Measurements from ENCODE around the gene FGD5. TPM values are rescaled to one million over a fixed set of nuclear protein-coding genes. Genes with fewer than 3 reads are reported as not detected.

The FGD5 gene
- polyA plus RNA-seq, 3 donors = 0.03 TPM; not detected in 2

DNA sequence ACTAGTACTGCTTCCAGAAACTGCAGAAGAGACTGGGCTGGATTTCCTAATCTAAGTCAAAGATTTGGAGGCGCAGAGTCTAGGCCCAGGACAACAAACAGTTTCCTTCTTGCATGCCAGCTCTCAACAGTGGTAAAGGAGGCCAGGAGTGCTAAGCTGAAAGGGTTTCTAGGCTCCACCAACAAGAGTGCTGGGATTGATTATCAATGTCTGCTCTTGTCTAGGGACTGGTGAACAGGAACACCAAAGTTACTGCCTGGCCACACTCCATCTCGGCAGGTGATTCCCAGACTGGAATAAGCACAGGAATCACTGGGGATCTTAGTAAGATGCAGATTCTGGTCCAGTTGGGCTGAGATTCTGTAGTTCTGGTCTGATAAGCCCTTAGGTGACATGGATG, 22.8 kb upstream of the FGD5 start:
- intact Hi-C loops (cut with micrococcal nuclease) = loop anchor here in 1 of 2 donors (10.0 kb wide), 1 partner anchor 129 kb away; no protein-coding TSS in a partner anchor

DNA sequence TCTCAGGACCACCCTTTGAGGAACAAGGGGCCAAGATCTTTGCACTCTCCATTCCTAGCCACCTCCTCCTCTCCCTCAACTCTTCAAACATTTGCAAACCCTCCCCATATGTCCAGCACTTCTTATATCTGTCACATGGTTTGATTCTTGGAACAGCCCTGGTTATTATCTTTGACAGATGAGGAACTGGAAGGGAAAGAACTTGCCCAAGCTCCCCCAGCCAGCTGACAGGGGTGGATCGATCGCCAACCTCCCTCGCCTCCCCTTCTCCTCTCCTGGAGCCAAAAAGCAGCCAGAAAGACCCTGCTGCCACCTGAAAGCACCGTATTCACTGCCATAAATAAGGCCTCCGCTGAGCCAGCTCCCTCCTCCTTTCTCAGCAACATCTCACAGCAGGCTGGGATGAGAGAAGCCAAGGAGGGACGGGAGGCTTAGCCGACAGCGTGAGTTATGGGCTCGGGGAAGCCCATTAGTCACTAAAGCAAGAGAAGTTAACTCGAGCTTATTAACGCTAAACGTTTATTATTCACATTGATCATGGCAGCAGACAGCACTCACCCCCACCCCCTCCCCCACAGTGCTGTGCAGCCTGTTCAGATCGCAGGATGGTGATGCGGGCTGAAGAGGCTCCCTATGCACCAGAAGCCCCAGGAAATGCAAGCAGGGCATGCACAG, 22.2 kb upstream of the FGD5 start:
- DNase-seq = no peak
- TF ChIP-seq, protein P1, sequence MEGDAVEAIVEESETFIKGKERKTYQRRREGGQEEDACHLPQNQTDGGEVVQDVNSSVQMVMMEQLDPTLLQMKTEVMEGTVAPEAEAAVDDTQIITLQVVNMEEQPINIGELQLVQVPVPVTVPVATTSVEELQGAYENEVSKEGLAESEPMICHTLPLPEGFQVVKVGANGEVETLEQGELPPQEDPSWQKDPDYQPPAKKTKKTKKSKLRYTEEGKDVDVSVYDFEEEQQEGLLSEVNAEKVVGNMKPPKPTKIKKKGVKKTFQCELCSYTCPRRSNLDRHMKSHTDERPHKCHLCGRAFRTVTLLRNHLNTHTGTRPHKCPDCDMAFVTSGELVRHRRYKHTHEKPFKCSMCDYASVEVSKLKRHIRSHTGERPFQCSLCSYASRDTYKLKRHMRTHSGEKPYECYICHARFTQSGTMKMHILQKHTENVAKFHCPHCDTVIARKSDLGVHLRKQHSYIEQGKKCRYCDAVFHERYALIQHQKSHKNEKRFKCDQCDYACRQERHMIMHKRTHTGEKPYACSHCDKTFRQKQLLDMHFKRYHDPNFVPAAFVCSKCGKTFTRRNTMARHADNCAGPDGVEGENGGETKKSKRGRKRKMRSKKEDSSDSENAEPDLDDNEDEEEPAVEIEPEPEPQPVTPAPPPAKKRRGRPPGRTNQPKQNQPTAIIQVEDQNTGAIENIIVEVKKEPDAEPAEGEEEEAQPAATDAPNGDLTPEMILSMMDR (IDR thresholded peaks at IDR 0.05) = no peak
- no peaks in the 10 kb centered on the region for H3K79me2 ChIP-seq (ENCODE audit: insufficient read depth, low read length)
- no peak overlapping the region for H3K9ac ChIP-seq (ENCODE audit: insufficient read depth, low read length, poor library complexity, severe bottlenecking)
- intact Hi-C loops (cut with micrococcal nuclease) = loop anchor here in 1 of 2 donors (10.0 kb wide), 1 partner anchor 128 kb away; no protein-coding TSS in a partner anchor
- H4K20me1 ChIP-seq (ENCODE audit: insufficient read depth, low read length) = no peaks in the 10 kb centered on the region
- peaks cover 0 to 2% of the 10 kb centered on the region in 2 donors for H3K27me3 ChIP-seq (ENCODE audit: control insufficient read depth in 2 of 2, insufficient read depth in 2 of 2, low read length in 2 of 2)
- H3K4me3 ChIP-seq (replicated peaks in 1 of 3; ENCODE audit: low read depth in 2 of 3, low read length in 3 of 3) = no peak overlapping the region
- no peaks in the 10 kb centered on the region for H3K4me1 ChIP-seq (ENCODE audit: control insufficient read depth in 1 of 2, insufficient read depth in 2 of 2, low read length in 2 of 2)
- Mint-ChIP-seq H3K4me1 (no peaks in the 10 kb centered on the region), H3K27me3 (ENCODE audit: low read depth in 3 of 3) (peaks cover 2 to 9% (median 5%) of the 10 kb centered on the region in 3 donors), H3K9me3 (peaks cover 0 to 2% (median 0%) of the 10 kb centered on the region in 7 donors), H3K36me3 (no peaks in the 10 kb centered on the region), H3K27ac (peak overlapping the region in 1 of 7 donors; percentile 12), H3K4me3 (no peak overlapping the region)
- no peak overlapping the region for H3K27ac ChIP-seq (ENCODE audit: low read depth in 1 of 2, low read length in 2 of 2)
- H3K9me3 ChIP-seq (replicated peaks in 1 of 2; ENCODE audit: control insufficient read depth in 1 of 2, insufficient read depth in 1 of 2, low read length in 2 of 2) = no peaks in the 10 kb centered on the region
- H2AFZ ChIP-seq (ENCODE audit: insufficient read depth, low read depth, low read length, poor library complexity, severe bottlenecking) = no peak overlapping the region
- no peak overlapping the region for H3K4me2 ChIP-seq (replicated peaks; ENCODE audit: extremely low read depth, low read length, poor library complexity, severe bottlenecking)
- H3K36me3 ChIP-seq (replicated peaks in 1 of 2; ENCODE audit: control insufficient read depth in 1 of 2, insufficient read depth in 2 of 2, low read length in 2 of 2) = no peaks in the 10 kb centered on the region
- 76% methylated on average over 11 of the region's 14 CpGs for WGBS (ENCODE audit: insufficient coverage)

More for the DNA sequence above, 22.8 kb upstream of the FGD5 start:
- no peak for DNase-seq
- no peak overlapping the region for H3K4me2 ChIP-seq (replicated peaks; ENCODE audit: extremely low read depth, low read length, poor library complexity, severe bottlenecking)
- no peak overlapping the region for H3K9ac ChIP-seq (ENCODE audit: insufficient read depth, low read length, poor library complexity, severe bottlenecking)
- no peak overlapping the region for H2AFZ ChIP-seq (ENCODE audit: insufficient read depth, low read depth, low read length, poor library complexity, severe bottlenecking)
- peaks cover 0 to 2% of the 10 kb centered on the region in 2 donors for H3K27me3 ChIP-seq (ENCODE audit: control insufficient read depth in 2 of 2, insufficient read depth in 2 of 2, low read length in 2 of 2)
- H3K4me3 Mint-ChIP-seq = no peak overlapping the region
- TF ChIP-seq, protein P1 (IDR thresholded peaks at IDR 0.05) = no peak
- H3K27ac ChIP-seq (ENCODE audit: low read depth in 1 of 2, low read length in 2 of 2) = no peak overlapping the region
- 76% methylated on average over 2 of the region's 2 CpGs for WGBS (ENCODE audit: insufficient coverage)
- H3K36me3 Mint-ChIP-seq = no peaks in the 10 kb centered on the region
- peaks cover 0 to 2% (median 0%) of the 10 kb centered on the region in 7 donors for H3K9me3 Mint-ChIP-seq
- no peaks in the 10 kb centered on the region for H3K79me2 ChIP-seq (ENCODE audit: insufficient read depth, low read length)
- no peaks in the 10 kb centered on the region for H3K4me1 Mint-ChIP-seq
- no peaks in the 10 kb centered on the region for H3K4me1 ChIP-seq (ENCODE audit: control insufficient read depth in 1 of 2, insufficient read depth in 2 of 2, low read length in 2 of 2)
- no peaks in the 10 kb centered on the region for H4K20me1 ChIP-seq (ENCODE audit: insufficient read depth, low read length)
- no peak overlapping the region for H3K4me3 ChIP-seq (replicated peaks in 1 of 3; ENCODE audit: low read depth in 2 of 3, low read length in 3 of 3)
- H3K9me3 ChIP-seq (replicated peaks in 1 of 2; ENCODE audit: control insufficient read depth in 1 of 2, insufficient read depth in 1 of 2, low read length in 2 of 2) = no peaks in the 10 kb centered on the region
- no peaks in the 10 kb centered on the region for H3K36me3 ChIP-seq (replicated peaks in 1 of 2; ENCODE audit: control insufficient read depth in 1 of 2, insufficient read depth in 2 of 2, low read length in 2 of 2)
- no peak overlapping the region for H3K27ac Mint-ChIP-seq
- peaks cover 2 to 10% (median 5%) of the 10 kb centered on the region in 3 donors for H3K27me3 Mint-ChIP-seq (ENCODE audit: low read depth in 3 of 3)
